Measurements from ENCODE around the gene BBOX1. TPM values are rescaled to one million over a fixed set of nuclear protein-coding genes. Genes with fewer than 3 reads are reported as not detected.
"Not testable (repeated sequence)": the region's sequence is repeated elsewhere in the genome, so short reads cannot be mapped to it uniquely, and the experiment has no call there.

The BBOX1 gene
- total and polyA plus RNA-seq, 7 donors = not detected

GRCh38 chr11:26995701-26996460, 44.7 kb upstream of the BBOX1 start:
- TF ChIP-seq POLR2A (IDR thresholded peaks at IDR 0.05) (no peak), POLR2AphosphoS5 (IDR thresholded peaks at IDR 0.05) (no peak), EP300 (IDR thresholded peaks at IDR 0.05) (no peak)
- TF ChIP-seq, protein P1, sequence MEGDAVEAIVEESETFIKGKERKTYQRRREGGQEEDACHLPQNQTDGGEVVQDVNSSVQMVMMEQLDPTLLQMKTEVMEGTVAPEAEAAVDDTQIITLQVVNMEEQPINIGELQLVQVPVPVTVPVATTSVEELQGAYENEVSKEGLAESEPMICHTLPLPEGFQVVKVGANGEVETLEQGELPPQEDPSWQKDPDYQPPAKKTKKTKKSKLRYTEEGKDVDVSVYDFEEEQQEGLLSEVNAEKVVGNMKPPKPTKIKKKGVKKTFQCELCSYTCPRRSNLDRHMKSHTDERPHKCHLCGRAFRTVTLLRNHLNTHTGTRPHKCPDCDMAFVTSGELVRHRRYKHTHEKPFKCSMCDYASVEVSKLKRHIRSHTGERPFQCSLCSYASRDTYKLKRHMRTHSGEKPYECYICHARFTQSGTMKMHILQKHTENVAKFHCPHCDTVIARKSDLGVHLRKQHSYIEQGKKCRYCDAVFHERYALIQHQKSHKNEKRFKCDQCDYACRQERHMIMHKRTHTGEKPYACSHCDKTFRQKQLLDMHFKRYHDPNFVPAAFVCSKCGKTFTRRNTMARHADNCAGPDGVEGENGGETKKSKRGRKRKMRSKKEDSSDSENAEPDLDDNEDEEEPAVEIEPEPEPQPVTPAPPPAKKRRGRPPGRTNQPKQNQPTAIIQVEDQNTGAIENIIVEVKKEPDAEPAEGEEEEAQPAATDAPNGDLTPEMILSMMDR (IDR thresholded peaks at IDR 0.05) = no peak
- Histone ChIP-seq H3K27me3 (no peaks in the 10 kb centered on the region), H3K4me1 (peaks cover 3 to 67% (median 42%) of the 10 kb centered on the region in 4 donors), H3K27ac (peak overlapping the region; percentile 87 to 89 (median 88)), H3K9me3 (no peaks in the 10 kb centered on the region), H3K36me3 (no peaks in the 10 kb centered on the region), H3K4me3 (peak overlapping the region; percentile 62 to 81 (median 67))
- DNase-seq = no peak
- WGBS, 2 donors = 16 to 31% methylated on average over 1 of the region's 1 CpG
- intact Hi-C loops (cut with DNase I) = loop anchor here (10.0 kb wide), 1 partner anchor 151 kb away; no protein-coding TSS in a partner anchor

DNA sequence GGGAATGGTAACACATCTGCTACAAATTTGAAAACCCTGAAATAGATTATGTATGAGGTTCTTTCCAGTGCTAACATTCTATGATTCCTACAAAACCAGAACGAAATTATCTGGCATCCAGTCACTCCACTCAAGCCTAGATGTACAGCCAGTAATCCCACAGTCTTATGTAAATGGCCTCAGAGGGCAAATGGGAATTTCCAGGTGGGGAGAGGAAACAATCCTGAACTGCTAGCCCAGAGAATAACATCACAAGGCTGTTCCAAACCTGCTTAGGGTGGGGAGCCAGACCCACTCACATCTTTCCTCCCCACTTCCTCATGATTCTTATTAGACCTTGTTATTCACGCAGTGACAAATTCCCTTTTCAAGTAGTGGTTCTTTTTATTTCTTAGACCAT, 43.2 kb upstream of the BBOX1 start:
- Histone ChIP-seq H3K27ac (peak overlapping the region; percentile 39 to 89 (median 88)), H3K9me3 (no peaks in the 10 kb centered on the region), H3K4me3 (peak overlapping the region in 2 of 4 donors; percentile 62 to 70), H3K36me3 (no peaks in the 10 kb centered on the region), H3K4me1 (peaks cover 3 to 68% (median 52%) of the 10 kb centered on the region in 4 donors), H3K27me3 (no peaks in the 10 kb centered on the region)
- WGBS, 2 donors = 66 to 72% methylated on average over 2 of the region's 2 CpGs
- DNase-seq = no peak
- TF ChIP-seq POLR2AphosphoS5 (IDR thresholded peaks at IDR 0.05) = no peak
- TF ChIP-seq, protein P1 (IDR thresholded peaks at IDR 0.05) = no peak
- no peak for TF ChIP-seq EP300 (IDR thresholded peaks at IDR 0.05)
- TF ChIP-seq POLR2A (IDR thresholded peaks at IDR 0.05) = no peak
- intact Hi-C loops (cut with DNase I) = loop anchor here (10.0 kb wide), 1 partner anchor 153 kb away; no protein-coding TSS in a partner anchor

- not testable (repeated sequence) for DNase-seq, H3K36me3 ChIP-seq, H3K4me3 ChIP-seq, H3K9me3 ChIP-seq, H3K27me3 ChIP-seq
- 28 to 60% methylated on average over 4 of the region's 4 CpGs for WGBS, 2 donors
- H3K27ac ChIP-seq = peak overlapping the region; percentile 27 to 89 (median 72)
- H3K4me1 ChIP-seq = peaks cover 3 to 59% (median 53%) of the 10 kb centered on the region in 4 donors
- intact Hi-C loops (cut with DNase I) = loop anchor here (10.0 kb wide), 1 partner anchor 124 kb away; no protein-coding TSS in a partner anchor
- peak in 3 of 4 donors; percentile 6 to 22 (median 18) for TF ChIP-seq POLR2AphosphoS5 (IDR thresholded peaks at IDR 0.05)
Measured at GRCh38 chr11:27001136-27001730, 39.4 kb upstream of the BBOX1 start.

- H3K27me3 ChIP-seq = no peaks in the 10 kb centered on the region
- TF ChIP-seq POLR2AphosphoS5 (IDR thresholded peaks at IDR 0.05) (no peak), EP300 (IDR thresholded peaks at IDR 0.05) (no peak)
- TF ChIP-seq, protein P1 (IDR thresholded peaks at IDR 0.05) = no peak
- H3K4me3 ChIP-seq = no peak overlapping the region
- no peak for DNase-seq
- H3K27ac ChIP-seq = peak overlapping the region in 2 of 4 donors; percentile 55 to 89
- 53 to 66% methylated on average over 3 of the region's 3 CpGs for WGBS, 2 donors
- no peaks in the 10 kb centered on the region for H3K9me3 ChIP-seq
- peaks cover 3 to 47% (median 41%) of the 10 kb centered on the region in 4 donors for H3K4me1 ChIP-seq
- intact Hi-C loops (cut with DNase I) = loop anchor here (10.0 kb wide), 1 partner anchor 122 kb away; no protein-coding TSS in a partner anchor
- H3K36me3 ChIP-seq = no peaks in the 10 kb centered on the region
Measured at GRCh38 chr11:27002431-27002830, 38.2 kb upstream of the BBOX1 start.

DNA sequence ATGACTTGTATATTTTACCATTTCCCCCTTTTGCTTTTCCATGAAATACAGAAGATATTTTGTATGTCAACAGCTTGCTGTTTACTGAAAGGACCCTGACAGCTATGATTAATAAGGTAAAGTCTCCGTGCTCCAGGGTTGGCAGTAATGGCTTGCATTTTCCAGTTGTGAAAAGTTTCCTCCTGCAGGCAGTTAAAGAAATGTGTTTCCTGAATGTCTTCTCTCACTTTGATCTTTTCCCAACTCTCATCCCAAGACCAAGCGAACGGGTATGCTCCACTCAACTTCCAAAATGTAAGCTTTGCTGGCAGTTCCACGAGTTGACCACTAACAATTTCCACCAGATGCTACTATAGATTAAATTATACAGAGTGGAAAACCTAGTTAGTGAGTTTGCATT, 37.8 kb upstream of the BBOX1 start:
- DNase-seq = no peak
- no peak overlapping the region for H3K27ac ChIP-seq
- H3K4me1 ChIP-seq = peaks cover 3 to 44% (median 37%) of the 10 kb centered on the region in 4 donors
- TF ChIP-seq POLR2AphosphoS5 (IDR thresholded peaks at IDR 0.05) (no peak), EP300 (IDR thresholded peaks at IDR 0.05) (no peak), POLR2A (IDR thresholded peaks at IDR 0.05) (no peak)
- TF ChIP-seq, protein P1 (IDR thresholded peaks at IDR 0.05) = no peak
- H3K9me3 ChIP-seq = no peaks in the 10 kb centered on the region
- no peak overlapping the region for H3K4me3 ChIP-seq
- intact Hi-C loops (cut with DNase I) = loop anchor here (10.0 kb wide), 1 partner anchor 122 kb away; no protein-coding TSS in a partner anchor
- no peaks in the 10 kb centered on the region for H3K36me3 ChIP-seq
- WGBS, 2 donors = 52 to 70% methylated on average over 4 of the region's 4 CpGs
- no peaks in the 10 kb centered on the region for H3K27me3 ChIP-seq

Measured in sigmoid colon (tissue), 7 donors.